Muscle layer of duodenum (tissue), 2 donors: Measurements from ENCODE around the gene SEBOX.

Experiments used
- H3K27ac ChIP-seq: one replicate; pipeline ENCODE4 v1.7.0; 2013; ENCODE audit warnings: mild to moderate bottlenecking, low read length
- H3K27me3 ChIP-seq: one replicate; pipeline ENCODE4 v1.7.0; 2013; ENCODE audit warnings: low read depth, mild to moderate bottlenecking, control low read depth, low read length
- H3K36me3 ChIP-seq, 2 donors: one replicate each; pipeline ENCODE4 v1.7.0; 2013; ENCODE audit warnings: low read length in 2 of 2, control low read depth in 1 of 2, mild to moderate bottlenecking in 1 of 2; ENCODE audit not compliant: insufficient read depth in 2 of 2, control insufficient read depth in 1 of 2
- H3K4me1 ChIP-seq, 2 donors: one replicate each; pipeline ENCODE4 v1.7.0; 2013; ENCODE audit warnings: low read length in 2 of 2, mild to moderate bottlenecking in 2 of 2, control low read depth in 1 of 2, moderate library complexity in 1 of 2; ENCODE audit not compliant: insufficient read depth in 2 of 2, control insufficient read depth in 1 of 2
- H3K4me3 ChIP-seq, 2 donors: one replicate each; pipeline ENCODE4 v1.7.0; 2013; ENCODE audit warnings: low read length in 2 of 2, low read depth in 1 of 2, mild to moderate bottlenecking in 1 of 2
- H3K9me3 ChIP-seq, 2 donors: one replicate each; pipeline ENCODE4 v1.7.0; 2013; ENCODE audit warnings: low read length in 2 of 2, control low read depth in 1 of 2, mild to moderate bottlenecking in 1 of 2; ENCODE audit not compliant: control insufficient read depth in 1 of 2
- donor health status: healthy.

SEBOX gene

DNA sequence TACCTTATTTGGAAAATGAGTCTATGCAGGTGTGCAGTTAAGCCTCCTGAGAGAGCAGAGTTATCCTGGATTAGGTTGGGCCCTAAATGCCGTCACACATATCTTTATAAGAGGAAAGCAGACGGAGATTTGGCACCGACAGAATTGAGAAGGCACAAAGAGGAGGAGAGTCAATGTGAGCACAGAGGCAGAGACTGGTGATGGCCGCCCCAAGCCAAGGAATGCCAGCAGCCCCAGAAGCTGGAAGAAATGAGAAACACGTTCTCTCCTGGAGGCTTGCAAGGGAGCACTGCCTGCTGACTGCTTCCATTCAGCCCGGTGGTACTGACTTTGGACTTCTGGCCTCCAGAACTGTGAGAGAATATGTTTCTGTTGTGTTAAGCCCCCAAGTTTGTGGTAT is 37.8 kb upstream of the SEBOX start:
- peaks cover 10 to 13% of the 10 kb centered on the region in 2 donors for H3K4me1 ChIP-seq

DNA sequence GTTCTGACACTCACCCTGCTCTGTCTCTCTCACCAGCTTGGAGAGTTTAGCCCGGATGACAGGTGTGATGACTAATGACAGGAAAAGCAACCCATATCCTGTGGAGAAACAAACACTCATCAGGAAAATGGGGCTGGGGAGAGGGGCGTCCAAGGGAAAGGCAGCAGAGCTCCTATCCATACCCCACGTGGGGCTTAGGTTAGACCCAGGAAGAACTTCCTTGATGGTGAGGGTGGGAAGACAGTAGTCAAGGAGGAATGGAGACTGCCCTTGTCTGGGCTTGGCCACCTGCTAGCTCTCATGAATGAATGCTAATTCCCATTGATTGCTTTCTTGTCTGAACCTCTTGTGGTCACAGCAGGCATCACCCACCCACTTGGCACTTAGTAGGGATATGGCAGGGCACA is 37.2 kb upstream of the SEBOX start:
- H3K4me1 ChIP-seq, result peaks cover 10 to 13% of the 10 kb centered on the region in 2 donors
- peaks cover 0 to 16% of the 10 kb centered on the region in 2 donors for H3K36me3 ChIP-seq

More for the DNA sequence above, 37.8 kb upstream of the SEBOX start:
- H3K36me3 ChIP-seq, result peaks cover 0 to 13% of the 10 kb centered on the region in 2 donors
- no peak overlapping the region for H3K27ac ChIP-seq
- no peaks in the 10 kb centered on the region for H3K9me3 ChIP-seq
- H3K4me3 ChIP-seq, result no peak overlapping the region
- no peaks in the 10 kb centered on the region for H3K27me3 ChIP-seq

DNA sequence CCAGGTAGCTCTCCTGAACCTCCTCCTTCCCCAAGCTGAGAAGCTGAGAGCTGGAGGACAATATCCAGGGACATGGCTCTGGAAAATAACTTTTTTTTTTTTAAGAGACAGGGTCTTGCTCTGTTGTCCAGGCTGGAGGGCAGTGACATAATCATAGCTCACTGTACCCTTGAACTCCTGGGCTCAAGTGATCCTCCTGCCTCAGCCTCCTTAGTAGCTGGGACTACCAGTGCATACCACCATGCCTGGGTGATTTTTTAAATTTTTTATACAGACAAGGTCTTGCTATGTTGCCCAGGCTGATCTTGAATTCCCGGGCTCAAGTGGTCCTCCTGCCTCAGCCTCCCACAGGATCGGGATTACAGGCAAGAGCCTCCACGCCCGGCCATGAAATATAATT is 34.8 kb upstream of the SEBOX start:
- Histone ChIP-seq H3K27ac (no peak overlapping the region), H3K4me1 (peaks cover 4 to 8% of the 10 kb centered on the region in 2 donors), H3K36me3 (peaks cover 9 to 35% of the 10 kb centered on the region in 2 donors), H3K9me3 (no peaks in the 10 kb centered on the region), H3K4me3 (no peak overlapping the region), H3K27me3 (no peaks in the 10 kb centered on the region)

More for the DNA sequence above, 37.2 kb upstream of the SEBOX start:
- no peak overlapping the region for H3K27ac ChIP-seq
- no peak overlapping the region for H3K4me3 ChIP-seq
- H3K27me3 ChIP-seq, result no peaks in the 10 kb centered on the region
- H3K9me3 ChIP-seq, result no peaks in the 10 kb centered on the region

DNA sequence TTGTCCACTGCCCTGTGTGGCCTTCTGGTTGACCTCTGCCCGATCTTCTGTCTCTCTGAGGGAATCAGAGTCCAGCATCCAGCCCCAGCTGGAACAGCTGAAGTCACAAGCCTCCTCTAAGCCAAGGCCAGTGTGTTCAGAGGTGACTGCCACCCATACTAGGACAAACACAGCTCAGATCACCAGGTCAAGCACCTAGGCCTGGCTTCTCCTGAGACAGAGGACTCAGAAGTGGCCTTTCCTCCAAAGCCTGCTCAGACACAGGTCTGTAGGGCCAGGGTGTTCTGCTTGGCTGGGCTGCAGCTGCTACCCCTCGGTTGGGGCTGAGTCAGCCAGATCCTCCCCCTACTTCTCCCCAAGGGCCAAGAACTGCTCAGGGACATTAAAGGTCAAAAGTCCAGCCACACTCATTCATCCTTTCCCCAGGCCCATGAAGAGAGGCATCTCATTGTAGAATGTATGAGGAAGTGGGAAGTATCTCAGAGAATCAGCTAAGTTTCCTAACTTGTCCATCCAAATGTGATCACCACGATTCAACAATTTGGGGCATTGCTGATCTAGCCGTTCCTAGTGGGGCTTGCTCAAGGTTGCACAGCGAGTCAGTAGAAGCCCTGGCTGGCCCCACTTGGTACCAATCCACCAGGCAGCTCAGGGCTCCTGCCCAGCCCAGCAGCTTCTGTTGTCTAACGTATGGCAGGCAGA is 33.4 kb upstream of the SEBOX start:
- Histone ChIP-seq H3K4me3 (no peak overlapping the region), H3K27me3 (no peaks in the 10 kb centered on the region), H3K4me1 (no peaks in the 10 kb centered on the region), H3K9me3 (no peaks in the 10 kb centered on the region), H3K27ac (no peak overlapping the region), H3K36me3 (peaks cover 9 to 39% of the 10 kb centered on the region in 2 donors)

DNA sequence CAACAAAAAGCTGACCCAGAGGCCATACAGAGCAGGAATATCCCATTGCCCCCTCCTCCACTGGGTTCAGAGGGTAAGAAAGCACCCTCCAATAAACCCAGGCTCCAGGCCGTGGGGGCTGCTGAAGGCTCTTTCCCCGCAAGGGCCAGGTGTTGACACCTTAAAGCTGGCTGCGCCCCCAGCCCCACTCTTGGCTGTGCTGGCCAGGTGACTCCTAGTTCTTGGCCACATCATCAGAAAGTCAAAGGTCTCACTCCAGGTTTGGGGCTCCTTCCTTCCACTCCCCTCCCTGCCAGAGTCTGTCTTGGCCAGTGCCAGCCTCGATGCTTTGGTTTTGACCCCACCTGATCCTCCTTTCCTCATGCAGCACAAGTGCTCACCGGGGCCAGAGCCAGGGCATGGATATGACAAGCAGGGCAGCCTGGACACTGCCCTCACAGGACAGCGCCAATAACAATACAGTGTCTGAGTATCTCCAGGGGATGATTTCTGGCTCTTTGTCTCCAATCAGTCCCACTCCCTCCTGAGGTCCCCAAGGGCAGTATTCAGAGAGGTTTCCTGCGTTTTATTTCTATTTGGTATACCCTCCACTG is 32.8 kb upstream of the SEBOX start:
- H3K27ac ChIP-seq, result no peak overlapping the region
- no peaks in the 10 kb centered on the region for H3K27me3 ChIP-seq
- no peaks in the 10 kb centered on the region for H3K9me3 ChIP-seq
- H3K4me3 ChIP-seq, result no peak overlapping the region
- no peaks in the 10 kb centered on the region for H3K4me1 ChIP-seq
- H3K36me3 ChIP-seq, result peaks cover 9 to 41% of the 10 kb centered on the region in 2 donors

DNA sequence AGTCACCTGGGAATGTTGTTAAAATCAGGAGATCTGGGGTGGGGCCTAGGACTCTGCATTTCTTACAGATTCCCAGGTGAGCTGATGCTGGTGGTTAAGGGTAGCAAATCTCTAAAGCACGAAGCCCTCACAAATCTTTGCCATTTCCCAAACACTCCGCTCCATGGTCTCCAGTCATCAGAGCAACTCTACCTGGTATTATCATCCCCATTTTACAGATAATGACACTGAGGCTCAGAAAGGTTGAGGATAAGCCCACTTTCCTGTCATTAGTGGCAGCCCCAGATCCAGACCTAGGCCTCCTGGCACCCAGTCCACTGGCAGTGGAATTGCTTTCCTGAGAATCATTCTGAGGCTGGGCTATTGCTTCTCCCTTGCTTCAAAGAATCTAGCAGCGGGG is 32.3 kb upstream of the SEBOX start:
- Histone ChIP-seq H3K27me3 (no peaks in the 10 kb centered on the region), H3K36me3 (peaks cover 9 to 46% of the 10 kb centered on the region in 2 donors)

DNA sequence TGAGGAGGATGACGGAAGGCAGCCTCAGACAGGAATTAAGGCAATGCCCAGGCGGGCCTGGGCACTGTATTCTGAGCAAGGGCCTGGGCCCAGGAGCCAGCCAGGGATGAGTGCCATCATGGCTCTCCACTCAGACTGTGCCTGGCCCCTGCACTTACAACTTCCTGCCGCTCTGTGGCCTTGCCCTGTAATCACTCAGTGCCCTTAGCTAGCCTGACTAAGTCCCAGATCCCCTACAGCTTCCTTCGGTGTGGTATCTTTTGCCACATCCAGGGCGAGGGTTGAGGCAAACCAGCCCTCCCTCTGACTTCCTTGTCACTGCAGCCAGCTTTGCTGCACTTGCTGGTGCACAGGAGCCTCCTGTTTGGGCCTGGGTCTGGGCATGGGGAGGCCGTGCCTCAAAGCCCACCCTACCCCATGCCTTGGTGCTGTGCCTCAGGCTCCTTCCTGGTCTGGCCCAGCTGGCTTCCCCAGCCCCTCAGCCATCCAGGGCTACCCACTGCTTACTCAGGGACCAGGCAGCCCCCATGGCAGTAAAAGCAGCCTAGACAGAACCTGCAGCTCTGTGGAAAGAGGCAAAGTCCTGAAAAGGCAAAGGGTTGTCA is 31.7 kb upstream of the SEBOX start:
- Histone ChIP-seq H3K27ac (no peak overlapping the region), H3K4me1 (no peaks in the 10 kb centered on the region), H3K4me3 (no peak overlapping the region), H3K27me3 (no peaks in the 10 kb centered on the region), H3K36me3 (peaks cover 9 to 46% of the 10 kb centered on the region in 2 donors), H3K9me3 (no peaks in the 10 kb centered on the region)

More for the DNA sequence above, 32.3 kb upstream of the SEBOX start:
- H3K9me3 ChIP-seq, result no peaks in the 10 kb centered on the region
- no peak overlapping the region for H3K27ac ChIP-seq
- no peaks in the 10 kb centered on the region for H3K4me1 ChIP-seq
- H3K4me3 ChIP-seq, result no peak overlapping the region

DNA sequence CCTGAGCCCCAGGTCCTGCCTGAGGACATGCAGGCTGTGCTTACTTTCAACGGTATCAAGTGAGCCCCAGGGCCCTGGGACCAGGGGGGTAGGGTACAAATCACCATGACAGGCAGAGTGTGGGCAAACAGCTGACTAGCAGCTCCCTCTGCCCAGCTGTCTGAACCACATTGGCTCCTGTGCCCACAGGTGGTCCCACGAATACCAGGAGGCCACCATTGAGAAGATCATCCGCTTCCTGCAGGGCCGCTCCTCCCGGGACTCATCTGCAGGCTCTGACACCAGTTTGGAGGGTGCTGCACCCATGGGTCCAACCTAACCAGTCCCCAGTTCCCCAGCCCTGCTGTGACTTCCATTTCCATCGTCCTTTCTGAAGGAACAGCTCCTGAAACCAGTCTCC is 31.0 kb upstream of the SEBOX start:
- no peaks in the 10 kb centered on the region for H3K9me3 ChIP-seq
- no peak overlapping the region for H3K4me3 ChIP-seq
- no peaks in the 10 kb centered on the region for H3K4me1 ChIP-seq
- no peak overlapping the region for H3K27ac ChIP-seq
- H3K36me3 ChIP-seq, result peaks cover 13 to 52% of the 10 kb centered on the region in 2 donors
- no peaks in the 10 kb centered on the region for H3K27me3 ChIP-seq

DNA sequence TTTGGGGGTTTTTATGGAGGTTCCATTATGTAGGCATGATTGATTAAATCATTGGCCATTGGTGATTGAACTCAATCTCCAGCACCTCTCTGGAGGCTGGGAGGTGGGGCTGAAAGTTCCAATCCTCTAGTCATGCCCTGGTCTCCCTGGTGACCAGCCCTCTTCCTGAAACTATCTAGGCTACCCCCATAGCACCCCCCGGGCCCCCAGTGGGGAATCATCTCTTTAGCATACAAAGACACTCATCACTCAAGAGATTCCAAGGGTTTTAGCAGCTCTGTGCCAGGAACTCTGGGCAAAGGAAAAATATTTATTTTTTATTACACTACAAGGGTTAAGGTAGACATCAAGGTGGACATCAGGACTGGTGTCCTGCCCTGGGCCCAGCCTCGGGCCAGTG is 30.4 kb upstream of the SEBOX start:
- no peak overlapping the region for H3K4me3 ChIP-seq
- H3K4me1 ChIP-seq, result no peaks in the 10 kb centered on the region
- no peaks in the 10 kb centered on the region for H3K27me3 ChIP-seq
- no peaks in the 10 kb centered on the region for H3K9me3 ChIP-seq
- no peak overlapping the region for H3K27ac ChIP-seq
- H3K36me3 ChIP-seq, result peaks cover 16 to 57% of the 10 kb centered on the region in 2 donors

DNA sequence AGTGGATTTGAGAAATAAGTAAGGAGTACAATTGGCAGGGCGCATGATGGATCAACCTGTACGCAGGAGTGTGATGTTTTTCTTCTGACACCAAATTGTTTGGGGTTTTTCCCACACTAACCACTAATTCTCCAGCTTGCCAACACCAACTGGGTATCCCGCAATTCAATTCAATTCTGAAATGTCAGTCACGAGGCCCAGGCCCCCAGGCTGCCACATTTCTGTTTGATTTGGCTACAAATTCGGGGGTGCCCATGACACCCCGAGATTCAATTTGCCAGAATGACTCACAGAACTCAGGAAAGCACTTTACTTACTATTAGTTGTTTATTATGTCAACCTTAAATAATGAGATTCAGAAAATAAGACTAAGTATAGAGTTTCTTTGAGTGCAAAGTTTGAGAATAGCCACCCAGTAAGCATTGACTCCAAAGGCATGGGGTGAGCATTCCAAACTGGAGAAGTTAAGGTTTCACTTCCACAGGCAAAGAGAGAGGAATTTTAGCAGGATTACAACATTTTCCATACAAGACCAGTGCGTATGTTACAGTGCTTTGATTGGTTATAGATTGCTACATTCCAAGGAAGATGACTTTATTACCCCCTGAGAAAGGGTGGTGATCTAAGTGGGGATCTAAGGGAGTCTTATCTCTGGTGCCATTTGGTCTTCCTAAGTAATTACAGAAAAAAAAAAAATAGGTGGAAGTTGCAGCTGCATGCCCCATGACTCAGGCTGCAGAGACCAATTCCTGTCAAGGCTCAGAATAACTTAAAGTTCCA is 29.5 kb upstream of the SEBOX start:
- Histone ChIP-seq H3K4me3 (no peak overlapping the region), H3K27ac (no peak overlapping the region), H3K36me3 (peaks cover 21 to 58% of the 10 kb centered on the region in 2 donors), H3K4me1 (no peaks in the 10 kb centered on the region), H3K9me3 (no peaks in the 10 kb centered on the region), H3K27me3 (no peaks in the 10 kb centered on the region)

DNA sequence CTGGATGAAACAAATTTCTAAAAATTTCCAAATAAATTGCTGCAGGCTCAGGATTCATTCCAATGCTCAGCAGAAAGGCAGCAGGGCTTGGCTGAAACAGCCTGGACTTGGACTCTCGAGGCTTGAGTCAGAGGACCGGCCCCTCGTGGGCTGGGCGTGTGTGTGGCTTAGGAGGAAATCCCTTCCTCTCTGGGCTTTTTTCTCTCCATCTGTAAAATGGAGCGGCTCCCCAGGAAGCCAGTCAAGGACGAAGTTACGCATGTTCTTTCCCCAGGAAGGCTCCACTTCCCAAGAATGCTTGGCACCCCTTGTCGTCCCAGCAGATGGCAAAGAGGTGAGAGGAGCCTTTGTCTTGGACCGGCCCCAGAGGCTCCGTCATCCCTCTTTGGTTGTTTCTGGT is 27.5 kb upstream of the SEBOX start:
- H3K27me3 ChIP-seq, result no peaks in the 10 kb centered on the region
- peaks cover 33 to 69% of the 10 kb centered on the region in 2 donors for H3K36me3 ChIP-seq
- H3K9me3 ChIP-seq, result no peaks in the 10 kb centered on the region
- H3K27ac ChIP-seq, result no peak overlapping the region
- H3K4me3 ChIP-seq, result no peak overlapping the region
- H3K4me1 ChIP-seq, result no peaks in the 10 kb centered on the region
